KMS-11 (cell line): ENCODE data around the gene SLC25A29.
A peak's percentile ranks its signal among the peaks of the same experiment; 100 is the strongest.

Experiments
- H2AFZ ChIP-seq: fragments of 200-600 bp; sonication (generic); 2 replicates; pipeline ENCODE4 v1.6.1; 2016; ENCODE audit warnings: antibody characterized with exemption, mixed run types, low read depth
- H3K27ac ChIP-seq: fragments of 200-600 bp; sonication (generic); 2 replicates; pipeline ENCODE4 v1.6.1; 2016; ENCODE audit warnings: mild to moderate bottlenecking, mixed run types
- H3K27me3 ChIP-seq: fragments of 200-600 bp; sonication (generic); 2 replicates; pipeline ENCODE4 v1.6.1; 2017; ENCODE audit warnings: mild to moderate bottlenecking, low read depth, mixed run types, moderate library complexity; ENCODE audit not compliant: insufficient read depth
- H3K36me3 ChIP-seq: fragments of 200-600 bp; sonication (generic); 2 replicates; pipeline ENCODE4 v1.6.1; 2017; ENCODE audit warnings: mild to moderate bottlenecking, mixed run types; ENCODE audit not compliant: insufficient read depth
- H3K4me1 ChIP-seq: fragments of 200-600 bp; sonication (generic); 2 replicates; pipeline ENCODE4 v1.6.1; 2016; ENCODE audit warnings: mild to moderate bottlenecking, low read depth, mixed run types; ENCODE audit not compliant: poor library complexity, severe bottlenecking
- H3K4me2 ChIP-seq: fragments of 200-600 bp; sonication (generic); 2 replicates; pipeline ENCODE4 v1.7.0; 2016; ENCODE audit warnings: mild to moderate bottlenecking, mixed run types
- H3K4me3 ChIP-seq: fragments of 200-600 bp; sonication (generic); IDR thresholded peaks from 2 replicates; pipeline ENCODE4 v1.6.1; 2017; ENCODE audit warnings: low read depth, low read length, mixed read lengths; ENCODE audit not compliant: insufficient read depth
- H3K79me2 ChIP-seq: fragments of 200-600 bp; sonication (generic); 2 replicates; pipeline ENCODE4 v1.6.1; 2016; ENCODE audit warnings: low read depth, mixed run types; ENCODE audit not compliant: insufficient read depth
- H3K9ac ChIP-seq: fragments of 200-600 bp; sonication (generic); 2 replicates; pipeline ENCODE4 v1.6.1; 2016; ENCODE audit warnings: mild to moderate bottlenecking, mixed run types
- H4K20me1 ChIP-seq: fragments of 200-600 bp; sonication (generic); 2 replicates; pipeline ENCODE4 v1.6.1; 2016; ENCODE audit warnings: mild to moderate bottlenecking, mixed run types; ENCODE audit not compliant: insufficient read depth
- CTCF ChIP-seq: fragments of 200-600 bp; sonication (generic); conservative IDR thresholded peaks from 2 replicates; pipeline ENCODE4 v1.6.1; 2017; ENCODE audit warnings: low read depth, mild to moderate bottlenecking, antibody characterized with exemption, low read length, moderate library complexity, mixed read lengths

The SLC25A29 gene

GRCh38 chr14:100287202-100287997 lies 18.8 kb downstream of the SLC25A29 start:
- H3K79me2 ChIP-seq = no peaks in the 10 kb centered on the region
- no peaks in the 10 kb centered on the region for H3K27me3 ChIP-seq
- H2AFZ ChIP-seq = no peak overlapping the region
- H3K4me1 ChIP-seq = no peaks in the 10 kb centered on the region
- TF ChIP-seq CTCF = no peak
- no peak overlapping the region for H3K9ac ChIP-seq
- H4K20me1 ChIP-seq = no peaks in the 10 kb centered on the region
- H3K4me2 ChIP-seq = no peak overlapping the region
- no peak overlapping the region for H3K27ac ChIP-seq
- H3K36me3 ChIP-seq = no peaks in the 10 kb centered on the region
- no peak overlapping the region for H3K4me3 ChIP-seq

GRCh38 chr14:100286484-100287191 lies 19.6 kb downstream of the SLC25A29 start:
- Histone ChIP-seq H3K9ac (no peak overlapping the region), H3K27me3 (no peaks in the 10 kb centered on the region), H3K36me3 (no peaks in the 10 kb centered on the region), H2AFZ (no peak overlapping the region), H4K20me1 (no peaks in the 10 kb centered on the region), H3K4me2 (no peak overlapping the region), H3K4me1 (no peaks in the 10 kb centered on the region), H3K79me2 (no peaks in the 10 kb centered on the region), H3K4me3 (no peak overlapping the region), H3K27ac (no peak overlapping the region)
- no peak for TF ChIP-seq CTCF

GRCh38 chr14:100285913-100286400 lies 20.3 kb downstream of the SLC25A29 start:
- no peak for TF ChIP-seq CTCF
- Histone ChIP-seq H2AFZ (peak overlapping the region; percentile 76; the same call in 1 of the 2 replicates), H3K4me2 (peak overlapping the region; percentile 68; the same call in 1 of the 2 replicates), H3K27me3 (no peaks in the 10 kb centered on the region), H3K4me1 (no peaks in the 10 kb centered on the region), H3K36me3 (no peaks in the 10 kb centered on the region), H3K4me3 (no peak overlapping the region), H3K79me2 (no peaks in the 10 kb centered on the region), H4K20me1 (no peaks in the 10 kb centered on the region), H3K27ac (no peak overlapping the region), H3K9ac (peak overlapping the region; percentile 93; the same call in 1 of the 2 replicates)

- Histone ChIP-seq H3K4me2 (peak overlapping the region; percentile 68), H4K20me1 (no peaks in the 10 kb centered on the region), H3K4me3 (no peak overlapping the region), H3K9ac (peak overlapping the region; percentile 93), H3K27ac (peak overlapping the region; percentile 69), H2AFZ (peak overlapping the region; percentile 76), H3K27me3 (no peaks in the 10 kb centered on the region), H3K4me1 (no peaks in the 10 kb centered on the region), H3K79me2 (peaks cover 5% of the 10 kb centered on the region; the same call in 1 of the 2 replicates), H3K36me3 (no peaks in the 10 kb centered on the region)
- TF ChIP-seq CTCF = peak; percentile 77
Measured at GRCh38 chr14:100285021-100285912, 21.0 kb downstream of the SLC25A29 start.
